Activated CD8-positive, alpha-beta T cell treated with anti-CD3 and anti-CD28 coated beads for 36 hours (primary cell): ENCODE data around the gene CDH13. TPM values are rescaled to one million over a fixed set of nuclear protein-coding genes. Genes with fewer than 3 reads are reported as not detected.

Experiments
- ATAC-seq: fragments of 200-7000 bp; cut with Tn5 transposase; one replicate; pipeline ENCODE4 v1.10.0; 2021; ENCODE audit warnings: mild to moderate bottlenecking, moderate library complexity
- CTCF ChIA-PET: fragments of 350-600 bp; sonication (Branson Sonifier 250); formaldehyde crosslinking; loops from one replicate; lab custom pipeline; 2021; ENCODE audit warnings: antibody characterized with exemption; lab: Charles Lee
- POLR2A ChIA-PET: fragments of 350-600 bp; sonication (Branson Sonifier 250); formaldehyde crosslinking; loops from one replicate; lab custom pipeline; 2021; ENCODE audit warnings: antibody characterized with exemption; lab: Charles Lee
- DNase-seq: peaks from one replicate; pipeline ENCODE4 v3.0.0-alpha.2; 2020
- H3K27ac Mint-ChIP-seq: one replicate; pipeline ENCODE4 v1.8.0; 2021; ENCODE audit warnings: mild to moderate bottlenecking, mixed read lengths
- H3K27me3 Mint-ChIP-seq: one replicate; pipeline ENCODE4 v1.8.0; 2021; ENCODE audit warnings: mixed read lengths
- H3K36me3 Mint-ChIP-seq: one replicate; pipeline ENCODE4 v1.8.0; 2021; ENCODE audit warnings: low read depth, mixed read lengths
- H3K4me1 Mint-ChIP-seq: one replicate; pipeline ENCODE4 v1.8.0; 2021; ENCODE audit warnings: low read depth, mixed read lengths
- H3K4me3 Mint-ChIP-seq: one replicate; pipeline ENCODE4 v1.8.0; 2021; ENCODE audit warnings: mild to moderate bottlenecking, moderate library complexity, mixed read lengths
- H3K9me3 Mint-ChIP-seq: one replicate; pipeline ENCODE4 v1.8.0; 2021; ENCODE audit warnings: mixed read lengths
- CTCF ChIP-seq: fragments of 200-600 bp; IDR thresholded peaks from one replicate; pipeline ENCODE4 v1.8.0; 2022; ENCODE audit warnings: antibody characterized with exemption, mild to moderate bottlenecking
- intact Hi-C: fragments of 100-400 bp; cut with micrococcal nuclease; formaldehyde crosslinking; loops from one replicate; pipeline ENCODE4 v1.10.0; 2022
- total RNA-seq, 2 experiments: library from RNA; stranded (reverse); gene quantifications; one replicate each; pipeline ENCODE4 v1.2.3, GENCODE V29; 2021

The CDH13 gene
- total RNA-seq, 2 experiments from 2014 or later = not detected

- ChIA-PET CTCF (no interaction called here), POLR2A (no interaction called here)
- Mint-ChIP-seq H3K36me3 (no peaks in the 10 kb centered on the region), H3K9me3 (no peaks in the 10 kb centered on the region), H3K4me3 (no peak overlapping the region), H3K4me1 (no peaks in the 10 kb centered on the region), H3K27me3 (peaks cover 2% of the 10 kb centered on the region), H3K27ac (no peak overlapping the region)
- ATAC-seq (no peak), DNase-seq (no peak)
- intact Hi-C loops = no loop called here
- TF ChIP-seq CTCF = no peak
Measured at GRCh38 chr16:83058376-83058775, 431.6 kb downstream of the CDH13 start.

GRCh38 chr16:83059237-83059636, 432.5 kb downstream of the CDH13 start:
- no peak overlapping the region for H3K27ac Mint-ChIP-seq
- CTCF ChIA-PET = no interaction called here
- no peaks in the 10 kb centered on the region for H3K4me1 Mint-ChIP-seq
- POLR2A ChIA-PET = no interaction called here
- DNase-seq (no peak), ATAC-seq (no peak)
- intact Hi-C loops = no loop called here
- TF ChIP-seq CTCF = no peak
- H3K9me3 Mint-ChIP-seq = no peaks in the 10 kb centered on the region
- no peaks in the 10 kb centered on the region for H3K36me3 Mint-ChIP-seq
- peaks cover 2% of the 10 kb centered on the region for H3K27me3 Mint-ChIP-seq
- no peak overlapping the region for H3K4me3 Mint-ChIP-seq

- Mint-ChIP-seq H3K27me3 (peaks cover 2% of the 10 kb centered on the region), H3K9me3 (peaks cover 7% of the 10 kb centered on the region), H3K27ac (no peak overlapping the region), H3K4me1 (no peaks in the 10 kb centered on the region), H3K36me3 (no peaks in the 10 kb centered on the region), H3K4me3 (no peak overlapping the region)
- ChIA-PET POLR2A (interaction anchor here (0.6 kb wide), 1 partner anchor 55 kb away, joined by 3 read pairs; no protein-coding TSS in a partner anchor), CTCF (no interaction called here)
- no peak for TF ChIP-seq CTCF
- intact Hi-C loops = no loop called here
- DNase-seq (no peak), ATAC-seq (no peak)
Measured at GRCh38 chr16:83066011-83066410, 439.2 kb downstream of the CDH13 start.

GRCh38 chr16:83066881-83067280, 440.1 kb downstream of the CDH13 start:
- Mint-ChIP-seq H3K4me1 (no peaks in the 10 kb centered on the region), H3K27ac (no peak overlapping the region), H3K4me3 (no peak overlapping the region), H3K27me3 (peaks cover 2% of the 10 kb centered on the region), H3K9me3 (peaks cover 7% of the 10 kb centered on the region), H3K36me3 (no peaks in the 10 kb centered on the region)
- TF ChIP-seq CTCF = no peak
- ChIA-PET CTCF (no interaction called here), POLR2A (no interaction called here)
- DNase-seq (no peak), ATAC-seq (no peak)
- intact Hi-C loops = no loop called here

- CTCF ChIA-PET = no interaction called here
- intact Hi-C loops = no loop called here
- no peak for TF ChIP-seq CTCF
Measured at GRCh38 chr16:83068686-83069085, 441.9 kb downstream of the CDH13 start.

More at GRCh38 chr16:83068686-83069085, 441.9 kb downstream of the CDH13 start:
- no peak for ATAC-seq
- Mint-ChIP-seq H3K27ac (no peak overlapping the region), H3K9me3 (peaks cover 7% of the 10 kb centered on the region), H3K36me3 (no peaks in the 10 kb centered on the region), H3K4me1 (no peaks in the 10 kb centered on the region), H3K27me3 (no peaks in the 10 kb centered on the region), H3K4me3 (no peak overlapping the region)
- DNase-seq = no peak
- POLR2A ChIA-PET = no interaction called here
